ENCODE data around the gene SLC25A48.
A peak's percentile ranks its signal among the peaks of the same experiment; 100 is the strongest.

Gene SLC25A48

GRCh38 chr5:135859641-135860040, 25.2 kb downstream of the SLC25A48 start:
- no peak for DNase-seq

- no peak for DNase-seq
These were observed 27.2 kb downstream of the SLC25A48 start for GRCh38 chr5:135861641-135862040.

- no peak for DNase-seq
These were observed 27.6 kb downstream of the SLC25A48 start for GRCh38 chr5:135862086-135862485.

- DNase-seq, result no peak
These were observed 28.3 kb downstream of the SLC25A48 start for GRCh38 chr5:135862744-135863143.

GRCh38 chr5:135864503-135865435, 30.3 kb downstream of the SLC25A48 start:
- no peak for DNase-seq

- DNase-seq, result no peak
These were observed 31.6 kb downstream of the SLC25A48 start for GRCh38 chr5:135866016-135866415.

- DNase-seq, result no peak
These were observed 33.1 kb downstream of the SLC25A48 start for GRCh38 chr5:135867599-135867998.

GRCh38 chr5:135868681-135869080, 34.2 kb downstream of the SLC25A48 start:
- no peak for DNase-seq

GRCh38 chr5:135869276-135869675, 34.8 kb downstream of the SLC25A48 start:
- DNase-seq, result no peak

GRCh38 chr5:135869935-135870334, 35.5 kb downstream of the SLC25A48 start:
- DNase-seq, result no peak

GRCh38 chr5:135871268-135871915, 36.9 kb downstream of the SLC25A48 start:
- no peak for DNase-seq

GRCh38 chr5:135873831-135874230, 39.4 kb downstream of the SLC25A48 start:
- DNase-seq, result no peak

GRCh38 chr5:135874461-135874860, 40.0 kb downstream of the SLC25A48 start:
- DNase-seq, result no peak

- DNase-seq, result no peak
These were observed 41.1 kb downstream of the SLC25A48 start for GRCh38 chr5:135875567-135875966.

- DNase-seq, result no peak
These were observed 41.7 kb downstream of the SLC25A48 start for GRCh38 chr5:135876146-135876545.

GRCh38 chr5:135877570-135878155, 43.2 kb downstream of the SLC25A48 start:
- DNase-seq, result no peak

- DNase-seq, result peak; percentile 27
These were observed 43.7 kb downstream of the SLC25A48 start for GRCh38 chr5:135878156-135878620.

- DNase-seq, result no peak
These were observed 45.1 kb downstream of the SLC25A48 start for GRCh38 chr5:135879591-135879990.

- DNase-seq, result no peak
These were observed 45.8 kb downstream of the SLC25A48 start for GRCh38 chr5:135880278-135880677.

GRCh38 chr5:135880801-135881200, 46.3 kb downstream of the SLC25A48 start:
- DNase-seq, result no peak

- no peak for DNase-seq
These were observed 46.8 kb downstream of the SLC25A48 start for GRCh38 chr5:135881244-135881643.

- no peak for DNase-seq
These were observed 47.4 kb downstream of the SLC25A48 start for GRCh38 chr5:135881819-135882218.

GRCh38 chr5:135883026-135883425, 48.6 kb downstream of the SLC25A48 start:
- DNase-seq, result no peak

- DNase-seq, result no peak
These were observed 49.0 kb downstream of the SLC25A48 start for GRCh38 chr5:135883441-135883840.

Measured in femur (tissue), 1 donor.